EH (cell line): ENCODE measurements around the gene MKNK2.

Experiments
- DNase-seq: peaks from one replicate; pipeline ENCODE4 v3.0.0-alpha.2; 2015; ENCODE audit warnings: low read depth

MKNK2 gene

GRCh38 chr19:2057484-2058469 lies 6.7 kb upstream of the MKNK2 start:
- DNase-seq = no peak

DNA sequence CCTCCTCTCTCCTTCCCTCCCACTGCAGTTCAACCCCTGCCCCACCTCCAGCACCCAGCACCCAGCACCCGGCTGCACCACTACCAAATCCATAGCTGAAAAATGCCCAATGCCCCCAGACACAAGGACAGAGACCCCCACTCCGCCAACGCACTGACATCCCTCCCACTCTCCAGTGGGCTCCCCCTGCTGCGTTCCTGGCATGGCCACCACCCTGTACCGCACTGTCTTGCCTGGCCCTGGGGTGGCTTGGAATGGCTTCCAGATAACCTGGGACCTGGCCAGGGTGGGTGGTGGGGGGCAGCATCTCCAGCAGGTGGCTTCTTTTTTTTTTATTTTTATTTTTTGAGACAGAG lies 5.8 kb upstream of the MKNK2 start:
- no peak for DNase-seq

- peak; percentile 87 for DNase-seq
These were observed 5.1 kb upstream of the MKNK2 start for GRCh38 chr19:2055931-2056836.

- DNase-seq = no peak
These were observed 3.7 kb upstream of the MKNK2 start for GRCh38 chr19:2054763-2055162.

GRCh38 chr19:2053601-2054389 lies 2.8 kb upstream of the MKNK2 start:
- DNase-seq = no peak

DNA sequence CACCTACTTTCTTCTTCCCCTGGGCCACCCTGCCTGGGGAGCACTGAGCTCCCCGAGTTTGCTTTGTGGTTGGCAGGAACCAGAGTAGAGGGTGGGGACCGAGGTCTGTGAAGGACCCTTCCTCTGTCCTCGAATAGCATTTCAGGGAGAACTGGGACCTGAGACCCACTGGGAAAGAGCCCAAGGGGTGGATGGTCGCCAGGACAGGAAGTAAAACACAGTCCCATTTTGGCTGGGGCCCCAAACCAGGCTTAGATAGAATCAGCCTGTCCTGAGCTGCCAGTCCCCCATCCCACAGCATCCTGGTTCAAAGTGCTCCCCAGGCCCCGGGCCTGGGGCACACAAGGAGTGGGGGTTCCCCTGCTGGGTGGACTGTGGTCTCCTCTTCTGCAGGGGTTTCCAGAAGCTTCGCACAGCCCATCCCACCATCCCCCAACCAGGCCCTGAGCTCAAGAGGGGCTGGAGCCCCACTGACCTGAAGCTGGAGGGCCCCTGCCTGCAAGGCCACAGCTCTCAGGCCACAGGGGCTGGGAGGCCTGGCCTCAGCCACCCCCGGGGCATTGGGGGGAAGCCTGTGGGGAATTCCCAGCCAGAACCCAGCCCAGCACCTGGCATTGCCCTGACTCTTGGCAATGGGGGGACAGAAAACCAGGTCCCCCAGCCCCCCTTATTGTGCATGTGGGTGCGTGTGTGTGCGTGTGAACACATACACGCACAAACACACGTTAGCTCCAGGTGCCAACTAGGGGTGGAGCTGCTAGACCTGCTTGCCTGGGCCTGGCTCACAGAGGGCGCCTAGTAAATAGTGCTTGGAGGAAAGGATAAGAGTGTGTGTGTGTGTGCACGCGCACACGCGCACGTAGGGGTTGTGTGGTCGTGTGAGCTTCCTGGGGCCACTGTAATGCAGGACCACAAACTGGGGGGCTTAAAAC lies 995 bp upstream of the MKNK2 start:
- peak; percentile 28 for DNase-seq

DNA sequence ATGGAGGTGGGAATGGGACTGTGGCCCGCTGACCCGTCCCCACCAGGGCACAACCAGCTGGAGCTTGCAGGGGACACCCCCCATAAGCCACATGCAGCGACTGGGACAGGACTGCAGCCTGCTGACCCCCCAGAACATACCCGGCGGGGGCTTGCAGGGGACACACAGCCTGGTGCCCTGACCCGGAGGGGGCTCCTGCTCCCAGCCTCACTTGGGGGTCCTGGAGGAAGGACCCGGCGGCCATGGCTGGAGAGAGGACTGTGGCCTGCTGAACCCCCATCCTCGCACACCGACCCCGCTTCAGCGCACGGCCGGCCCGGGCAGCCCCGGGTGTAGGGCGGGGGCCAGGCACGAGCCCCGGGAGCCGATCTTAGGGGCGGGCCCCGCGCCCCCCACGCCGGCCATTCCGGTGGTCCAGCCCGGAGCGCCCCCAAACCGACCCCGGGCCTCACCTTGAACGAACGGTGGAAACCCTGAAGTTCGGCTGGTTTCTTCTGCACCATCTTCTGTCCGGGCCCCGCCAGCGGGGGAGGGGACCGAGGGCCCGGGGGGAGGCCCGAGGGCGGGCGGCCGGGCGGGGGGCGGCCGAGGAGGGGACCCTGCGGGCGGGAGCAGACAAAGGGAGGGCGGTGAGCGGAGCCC lies 574 bp downstream of the MKNK2 start:
- DNase-seq = no peak

- DNase-seq = peak; percentile 66
These were observed 1.2 kb downstream of the MKNK2 start for GRCh38 chr19:2049741-2050348.

- peak; percentile 32 for DNase-seq
These were observed 1.9 kb downstream of the MKNK2 start for GRCh38 chr19:2048959-2049740.

- DNase-seq = no peak
These were observed 2.7 kb downstream of the MKNK2 start for GRCh38 chr19:2048104-2048958.

GRCh38 chr19:2047449-2048103 lies 3.5 kb downstream of the MKNK2 start:
- DNase-seq = peak; percentile 61

- no peak for DNase-seq
These were observed 4.0 kb downstream of the MKNK2 start for GRCh38 chr19:2047076-2047448.

GRCh38 chr19:2046046-2046907 lies 4.8 kb downstream of the MKNK2 start:
- no peak for DNase-seq

DNA sequence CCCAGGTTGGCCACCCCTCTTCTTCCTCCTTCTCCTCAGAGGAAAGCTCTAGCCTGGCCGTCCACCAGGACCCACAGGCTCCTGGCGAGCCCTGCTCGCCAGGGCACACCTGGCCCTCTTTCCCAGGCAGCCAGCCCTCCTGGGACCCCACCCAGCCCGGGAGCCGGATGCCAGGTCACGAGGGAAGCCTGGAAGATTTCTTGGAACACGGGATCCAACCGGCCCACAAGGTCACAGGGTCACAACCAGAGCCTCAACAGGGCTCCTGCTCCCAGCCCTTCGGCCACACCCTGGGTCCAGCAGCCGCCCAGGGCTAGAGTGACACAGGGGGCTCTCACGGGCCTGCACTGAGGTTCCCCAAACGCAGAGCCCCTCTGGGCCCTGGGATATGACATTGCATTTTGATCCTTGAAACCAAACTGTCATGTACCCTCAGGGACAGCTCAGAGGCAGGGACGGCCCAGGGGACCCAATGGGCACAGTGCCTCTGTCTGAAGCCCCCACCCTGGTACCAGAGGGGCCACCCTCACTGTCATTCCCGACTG lies 5.5 kb downstream of the MKNK2 start:
- no peak for DNase-seq

DNA sequence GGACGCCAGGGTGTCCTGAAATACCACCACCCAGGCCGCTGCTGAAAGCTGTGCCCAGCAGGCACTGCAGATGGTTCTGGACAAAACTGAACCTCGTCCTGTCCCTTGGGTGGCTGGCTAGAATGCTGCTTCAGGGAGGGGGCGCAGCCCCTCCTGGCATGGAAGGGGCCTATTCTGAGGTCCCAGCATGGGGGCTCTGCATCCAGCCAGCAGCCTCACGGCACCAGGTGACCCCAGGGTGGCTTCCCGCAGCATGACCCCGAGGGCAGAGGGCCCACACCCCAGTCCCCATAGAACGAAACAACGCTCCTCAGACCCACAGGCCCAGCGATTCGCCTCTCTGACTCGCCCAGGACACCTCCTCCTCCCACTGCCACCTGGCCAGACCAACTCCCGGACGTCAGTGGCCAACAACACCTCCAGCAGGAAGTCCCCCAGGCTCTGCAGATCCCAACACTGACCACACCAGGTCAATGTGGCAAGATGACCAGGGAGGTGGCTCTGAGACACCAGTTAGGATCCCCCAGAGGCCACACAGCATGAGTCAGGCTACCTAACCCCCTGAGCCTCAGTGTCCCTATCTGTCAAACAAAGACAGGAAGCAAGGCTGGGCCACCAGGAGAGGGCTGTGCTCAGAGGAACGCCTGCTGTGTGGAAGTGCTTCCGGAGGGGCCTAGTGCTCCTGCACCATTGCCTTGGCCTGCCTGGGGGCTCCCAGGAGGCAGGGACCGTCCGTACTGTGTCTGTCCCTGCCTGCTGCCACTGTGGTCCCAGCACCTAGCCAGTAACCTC lies 6.1 kb downstream of the MKNK2 start:
- DNase-seq = no peak
